ENCODE measurements around the gene PYCARD. TPM values are rescaled to one million over a fixed set of nuclear protein-coding genes. Genes with fewer than 3 reads are reported as not detected.
"Not testable (repeated sequence)": the region's sequence is repeated elsewhere in the genome, so short reads cannot be mapped to it uniquely, and the experiment has no call there.

PYCARD gene
- total and polyA plus RNA-seq, 8 donors = 3.3 to 27.3 (median 9.6) TPM

GRCh38 chr16:31246296-31246695, 43.7 kb upstream of the PYCARD start:
- TF ChIP-seq, protein P1, sequence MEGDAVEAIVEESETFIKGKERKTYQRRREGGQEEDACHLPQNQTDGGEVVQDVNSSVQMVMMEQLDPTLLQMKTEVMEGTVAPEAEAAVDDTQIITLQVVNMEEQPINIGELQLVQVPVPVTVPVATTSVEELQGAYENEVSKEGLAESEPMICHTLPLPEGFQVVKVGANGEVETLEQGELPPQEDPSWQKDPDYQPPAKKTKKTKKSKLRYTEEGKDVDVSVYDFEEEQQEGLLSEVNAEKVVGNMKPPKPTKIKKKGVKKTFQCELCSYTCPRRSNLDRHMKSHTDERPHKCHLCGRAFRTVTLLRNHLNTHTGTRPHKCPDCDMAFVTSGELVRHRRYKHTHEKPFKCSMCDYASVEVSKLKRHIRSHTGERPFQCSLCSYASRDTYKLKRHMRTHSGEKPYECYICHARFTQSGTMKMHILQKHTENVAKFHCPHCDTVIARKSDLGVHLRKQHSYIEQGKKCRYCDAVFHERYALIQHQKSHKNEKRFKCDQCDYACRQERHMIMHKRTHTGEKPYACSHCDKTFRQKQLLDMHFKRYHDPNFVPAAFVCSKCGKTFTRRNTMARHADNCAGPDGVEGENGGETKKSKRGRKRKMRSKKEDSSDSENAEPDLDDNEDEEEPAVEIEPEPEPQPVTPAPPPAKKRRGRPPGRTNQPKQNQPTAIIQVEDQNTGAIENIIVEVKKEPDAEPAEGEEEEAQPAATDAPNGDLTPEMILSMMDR (IDR thresholded peaks at IDR 0.05) = no peak
- H3K27ac ChIP-seq = no peak overlapping the region
- intact Hi-C loops (cut with DNase I) = no loop called here
- no peak overlapping the region for H3K4me3 ChIP-seq
- H3K36me3 ChIP-seq = no peaks in the 10 kb centered on the region
- H3K9me3 ChIP-seq = no peaks in the 10 kb centered on the region
- no peaks in the 10 kb centered on the region for H3K4me1 ChIP-seq
- 82 to 96% methylated on average over 3 of the region's 3 CpGs for WGBS, 2 donors
- no peaks in the 10 kb centered on the region for H3K27me3 ChIP-seq
- no peak for FAIRE-seq
- no peak for ATAC-seq
- no peak for DNase-seq

DNA sequence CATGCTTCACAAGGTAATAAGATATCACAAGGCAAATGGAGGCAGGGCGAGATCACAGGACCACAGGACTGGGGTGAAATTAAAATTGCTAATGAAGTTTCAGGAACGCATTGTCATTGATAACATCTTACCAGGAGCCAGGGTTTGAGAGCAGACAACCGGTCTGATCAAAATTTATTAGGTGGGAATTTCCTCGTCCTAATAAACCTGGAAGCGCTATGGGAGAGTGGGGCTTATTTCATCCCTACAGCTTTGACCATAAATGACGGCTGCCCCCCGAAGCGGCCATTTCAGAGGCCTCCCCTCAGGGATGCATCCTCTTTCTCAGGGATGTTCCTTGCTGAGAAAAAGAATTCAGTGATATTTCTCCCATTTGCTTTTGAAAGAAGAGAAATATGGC, 43.0 kb upstream of the PYCARD start:
- H3K27me3 ChIP-seq; H3K27ac ChIP-seq; H3K36me3 ChIP-seq; H3K4me3 ChIP-seq; H3K9me3 ChIP-seq; FAIRE-seq; H3K4me1 ChIP-seq; DNase-seq; ATAC-seq; intact Hi-C loops (cut with DNase I): not testable (repeated sequence)
- WGBS, 2 donors = 29 to 31% methylated on average over 8 of the region's 8 CpGs

GRCh38 chr16:31243734-31244670, 41.4 kb upstream of the PYCARD start:
- peak in 1 of 4 donors; percentile 59 for ATAC-seq
- H3K27ac ChIP-seq = no peak overlapping the region
- no peak overlapping the region for H3K4me3 ChIP-seq
- H3K4me1 ChIP-seq = no peaks in the 10 kb centered on the region
- intact Hi-C loops (cut with DNase I) = no loop called here
- no peaks in the 10 kb centered on the region for H3K27me3 ChIP-seq
- TF ChIP-seq, protein P1 (IDR thresholded peaks at IDR 0.05) = no peak
- H3K9me3 ChIP-seq = no peaks in the 10 kb centered on the region
- whole genome bisulfite sequencing, 2 donors = 59 to 62% methylated on average over 7 to 9 of the region's 9 CpGs
- DNase-seq = no peak
- FAIRE-seq = no peak
- no peaks in the 10 kb centered on the region for H3K36me3 ChIP-seq

- intact Hi-C loops (cut with DNase I) = no loop called here
- H3K36me3 ChIP-seq = no peaks in the 10 kb centered on the region
- WGBS, 2 donors = 51 to 59% methylated on average over 6 of the region's 6 CpGs
- TF ChIP-seq, protein P1 (IDR thresholded peaks at IDR 0.05) = no peak
- ATAC-seq (peak in 1 of 4 donors; percentile 46), FAIRE-seq (no peak), DNase-seq (no peak)
- H3K4me1 ChIP-seq = no peaks in the 10 kb centered on the region
- H3K27me3 ChIP-seq = no peaks in the 10 kb centered on the region
- no peak overlapping the region for H3K27ac ChIP-seq
- H3K4me3 ChIP-seq = no peak overlapping the region
- no peaks in the 10 kb centered on the region for H3K9me3 ChIP-seq
Measured at GRCh38 chr16:31242206-31242605, 39.6 kb upstream of the PYCARD start.

DNA sequence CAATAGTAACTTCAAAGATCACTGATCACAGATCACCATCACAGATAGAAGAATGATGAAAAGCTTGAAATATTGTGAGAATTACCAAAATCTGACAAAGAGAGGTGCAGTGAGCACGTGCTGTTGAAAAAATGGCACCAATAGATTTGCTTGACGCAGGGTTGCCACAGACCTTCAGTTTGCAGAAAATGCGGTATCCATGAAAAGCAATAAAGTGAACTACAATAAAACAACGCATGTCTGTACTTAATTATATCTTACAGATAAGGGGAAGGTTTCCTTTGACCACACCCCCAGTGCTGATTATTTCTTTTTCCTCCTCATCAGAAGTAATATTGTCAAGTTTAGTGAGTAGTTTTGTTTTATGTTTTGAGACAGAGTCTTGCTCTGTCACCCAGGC, 35.5 kb upstream of the PYCARD start:
- no peak overlapping the region for H3K4me3 ChIP-seq
- 70 to 74% methylated on average over 4 of the region's 4 CpGs for WGBS, 2 donors
- ATAC-seq (no peak), DNase-seq (no peak), FAIRE-seq (no peak)
- no peaks in the 10 kb centered on the region for H3K9me3 ChIP-seq
- H3K27ac ChIP-seq = no peak overlapping the region
- no peaks in the 10 kb centered on the region for H3K36me3 ChIP-seq
- H3K27me3 ChIP-seq = no peaks in the 10 kb centered on the region
- H3K4me1 ChIP-seq = no peaks in the 10 kb centered on the region
- intact Hi-C loops (cut with DNase I) = no loop called here
- TF ChIP-seq, protein P1 (IDR thresholded peaks at IDR 0.05) = no peak
